CD4-positive, alpha-beta T cell treated with Interleukin-17A for 4 hours (primary cell): ENCODE data around the gene SHC4.
"Not testable (repeated sequence)": the region's sequence is repeated elsewhere in the genome, so short reads cannot be mapped to it uniquely, and the experiment has no call there.

ENCODE experiments used
- DNase-seq: peaks from one replicate; pipeline ENCODE4 v3.0.0-alpha.2; 2020; ENCODE audit warnings: mixed read lengths

SHC4 gene

GRCh38 chr15:48916721-48917120 lies 47.0 kb downstream of the SHC4 start:
- no peak for DNase-seq

GRCh38 chr15:48915861-48916260 lies 47.9 kb downstream of the SHC4 start:
- no peak for DNase-seq

GRCh38 chr15:48914717-48915116 lies 49.0 kb downstream of the SHC4 start:
- DNase-seq: no peak

GRCh38 chr15:48913141-48913540 lies 50.6 kb downstream of the SHC4 start:
- no peak for DNase-seq

- DNase-seq: not testable (repeated sequence)
These were observed 53.2 kb downstream of the SHC4 start for GRCh38 chr15:48910554-48910953.

GRCh38 chr15:48909313-48909712 lies 54.4 kb downstream of the SHC4 start:
- DNase-seq: not testable (repeated sequence)

- no peak for DNase-seq
These were observed 57.9 kb downstream of the SHC4 start for GRCh38 chr15:48905847-48906246.

- no peak for DNase-seq
These were observed 58.5 kb downstream of the SHC4 start for GRCh38 chr15:48905216-48905615.

- DNase-seq: no peak
These were observed 59.0 kb downstream of the SHC4 start for GRCh38 chr15:48904758-48905157.

GRCh38 chr15:48899793-48900192 lies 63.9 kb downstream of the SHC4 start:
- no peak for DNase-seq

- no peak for DNase-seq
These were observed 65.3 kb downstream of the SHC4 start for GRCh38 chr15:48898446-48898845.

GRCh38 chr15:48898032-48898431 lies 65.7 kb downstream of the SHC4 start:
- no peak for DNase-seq

- DNase-seq: no peak
These were observed 66.6 kb downstream of the SHC4 start for GRCh38 chr15:48896869-48897814.

- no peak for DNase-seq
These were observed 70.4 kb downstream of the SHC4 start for GRCh38 chr15:48893311-48893710.

GRCh38 chr15:48891232-48891765 lies 72.4 kb downstream of the SHC4 start:
- DNase-seq: no peak

- DNase-seq: no peak
These were observed 73.2 kb downstream of the SHC4 start for GRCh38 chr15:48890375-48890972.

- no peak for DNase-seq
These were observed 73.8 kb downstream of the SHC4 start for GRCh38 chr15:48889925-48890324.

- no peak for DNase-seq
These were observed 74.9 kb downstream of the SHC4 start for GRCh38 chr15:48888836-48889235.

- DNase-seq: no peak
These were observed 75.5 kb downstream of the SHC4 start for GRCh38 chr15:48888191-48888590.

GRCh38 chr15:48887144-48887543 lies 76.6 kb downstream of the SHC4 start:
- no peak for DNase-seq

GRCh38 chr15:48883699-48884098 lies 80.0 kb downstream of the SHC4 start:
- DNase-seq: no peak

GRCh38 chr15:48880070-48880634 lies 83.6 kb downstream of the SHC4 start:
- DNase-seq: no peak
